Activated CD4-positive, alpha-beta T cell treated with anti-CD3 and anti-CD28 coated beads for 36 hours (primary cell): ENCODE data around the gene CDRT4. TPM values are rescaled to one million over a fixed set of nuclear protein-coding genes. Genes with fewer than 3 reads are reported as not detected.

Experiments used
- ATAC-seq: fragments of 200-7000 bp; cut with Tn5 transposase; one replicate; pipeline ENCODE4 v1.10.0; 2021; ENCODE audit warnings: mild to moderate bottlenecking, moderate library complexity
- CTCF ChIA-PET: fragments of 350-600 bp; sonication (Branson Sonifier 250); formaldehyde crosslinking; loops from one replicate; lab custom pipeline; 2021; ENCODE audit warnings: antibody characterized with exemption; lab: Charles Lee
- POLR2A ChIA-PET: fragments of 350-600 bp; sonication (Branson Sonifier 250); formaldehyde crosslinking; loops from one replicate; lab custom pipeline; 2021; ENCODE audit warnings: antibody characterized with exemption, inconsistent platforms; lab: Charles Lee
- DNase-seq: peaks from one replicate; pipeline ENCODE4 v3.0.0-alpha.2; 2020
- H3K27ac Mint-ChIP-seq: one replicate; pipeline ENCODE4 v1.8.0; 2021; ENCODE audit warnings: mixed read lengths
- H3K27me3 Mint-ChIP-seq: one replicate; pipeline ENCODE4 v1.8.0; 2021; ENCODE audit warnings: mixed read lengths
- H3K36me3 Mint-ChIP-seq: one replicate; pipeline ENCODE4 v1.8.0; 2021; ENCODE audit warnings: low read depth, mixed read lengths
- H3K4me1 Mint-ChIP-seq: one replicate; pipeline ENCODE4 v1.8.0; 2021; ENCODE audit warnings: mixed read lengths
- H3K4me3 Mint-ChIP-seq: one replicate; pipeline ENCODE4 v1.8.0; 2021; ENCODE audit warnings: mild to moderate bottlenecking, moderate library complexity, mixed read lengths
- H3K9me3 Mint-ChIP-seq: one replicate; pipeline ENCODE4 v1.8.0; 2021; ENCODE audit warnings: low read depth, mixed read lengths
- intact Hi-C, 2 experiments: fragments of 100-400 bp; cut with DNase I in 1 of 2; cut with micrococcal nuclease in 1 of 2; formaldehyde crosslinking; loops; one replicate each; pipeline versions ENCODE4 v1.14.2 to v1.15.1; 2022 to 2024; cut with DNase I, micrococcal nuclease
- total RNA-seq, 2 experiments: library from RNA; stranded (reverse); gene quantifications; one replicate each; pipeline ENCODE4 v1.2.3, GENCODE V29; 2021

CDRT4 gene
- total RNA-seq, 2 experiments from 2014 or later = 1.9 to 3.6 TPM

- ChIA-PET CTCF (interaction anchor here (0.6 kb wide), 1 partner anchor 23 kb away, joined by 3 read pairs; no protein-coding TSS in a partner anchor), POLR2A (no interaction called here)
- Mint-ChIP-seq H3K9me3 (no peaks in the 10 kb centered on the region), H3K27me3 (no peaks in the 10 kb centered on the region), H3K4me3 (no peak overlapping the region), H3K27ac (no peak overlapping the region), H3K4me1 (no peaks in the 10 kb centered on the region), H3K36me3 (no peaks in the 10 kb centered on the region)
- DNase-seq (no peak), ATAC-seq (no peak)
- intact Hi-C loops = no loop called here
Measured at GRCh38 chr17:15406081-15406480, 61.3 kb downstream of the CDRT4 start.

GRCh38 chr17:15405058-15405415 is 62.4 kb downstream of the CDRT4 start:
- Mint-ChIP-seq H3K9me3 (no peaks in the 10 kb centered on the region), H3K36me3 (no peaks in the 10 kb centered on the region), H3K4me1 (no peaks in the 10 kb centered on the region), H3K27ac (no peak overlapping the region), H3K27me3 (no peaks in the 10 kb centered on the region), H3K4me3 (no peak overlapping the region)
- no peak for ATAC-seq
- intact Hi-C loops = no loop called here
- no peak for DNase-seq
- ChIA-PET CTCF (no interaction called here), POLR2A (no interaction called here)

- CTCF ChIA-PET = no interaction called here
- no peaks in the 10 kb centered on the region for H3K4me1 Mint-ChIP-seq
- no peak for ATAC-seq
- H3K36me3 Mint-ChIP-seq = no peaks in the 10 kb centered on the region
- intact Hi-C loops = no loop called here
- DNase-seq = no peak
- H3K27me3 Mint-ChIP-seq = no peaks in the 10 kb centered on the region
- no peaks in the 10 kb centered on the region for H3K9me3 Mint-ChIP-seq
- POLR2A ChIA-PET = no interaction called here
- no peak overlapping the region for H3K4me3 Mint-ChIP-seq
- H3K27ac Mint-ChIP-seq = no peak overlapping the region
Measured at GRCh38 chr17:15404106-15405057, 63.0 kb downstream of the CDRT4 start.

GRCh38 chr17:15403276-15403939 is 64.0 kb downstream of the CDRT4 start:
- intact Hi-C loops = no loop called here
- DNase-seq (no peak), ATAC-seq (no peak)
- Mint-ChIP-seq H3K36me3 (no peaks in the 10 kb centered on the region), H3K4me3 (no peak overlapping the region), H3K27me3 (peaks cover under 1% of the 10 kb centered on the region), H3K27ac (no peak overlapping the region), H3K9me3 (no peaks in the 10 kb centered on the region), H3K4me1 (no peaks in the 10 kb centered on the region)
- ChIA-PET POLR2A (no interaction called here), CTCF (no interaction called here)

DNA sequence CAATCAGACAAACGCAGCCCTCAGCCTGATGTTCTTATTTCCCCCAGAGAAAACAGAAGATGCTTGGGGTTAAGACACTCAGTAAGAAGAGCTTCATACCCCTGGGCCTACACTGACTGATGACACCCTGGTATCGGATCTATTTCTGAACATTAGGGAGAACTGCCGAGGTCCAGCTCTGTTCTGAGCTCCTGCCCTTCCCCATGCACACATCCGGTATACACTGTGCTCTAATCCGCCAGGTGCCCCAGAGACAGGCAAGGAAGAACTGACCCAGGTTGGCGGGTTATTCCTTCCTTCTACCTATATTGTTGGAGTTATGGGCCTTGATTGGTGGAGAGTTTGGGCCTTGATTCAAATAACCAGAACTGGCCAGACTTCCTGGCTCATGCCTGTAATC is 68.0 kb downstream of the CDRT4 start:
- POLR2A ChIA-PET = no interaction called here

GRCh38 chr17:15398736-15399331 is 68.6 kb downstream of the CDRT4 start:
- DNase-seq (no peak), ATAC-seq (no peak)
- intact Hi-C loops = no loop called here
- Mint-ChIP-seq H3K27ac (no peak overlapping the region), H3K36me3 (no peaks in the 10 kb centered on the region), H3K4me1 (no peaks in the 10 kb centered on the region), H3K4me3 (no peak overlapping the region), H3K9me3 (no peaks in the 10 kb centered on the region), H3K27me3 (peaks cover 11% of the 10 kb centered on the region)
- POLR2A ChIA-PET = no interaction called here
- CTCF ChIA-PET = no interaction called here

More for the DNA sequence above, 68.0 kb downstream of the CDRT4 start:
- Mint-ChIP-seq H3K4me1 (no peaks in the 10 kb centered on the region), H3K4me3 (no peak overlapping the region), H3K27me3 (peaks cover 10% of the 10 kb centered on the region), H3K9me3 (no peaks in the 10 kb centered on the region), H3K27ac (no peak overlapping the region), H3K36me3 (no peaks in the 10 kb centered on the region)
- CTCF ChIA-PET = interaction anchor here (0.7 kb wide), 1 partner anchor 143 kb away, joined by 3 read pairs; no protein-coding TSS in a partner anchor
- intact Hi-C loops = no loop called here
- no peak for ATAC-seq
- no peak for DNase-seq

- intact Hi-C loops = no loop called here
- no peak overlapping the region for H3K4me3 Mint-ChIP-seq
- H3K9me3 Mint-ChIP-seq = no peaks in the 10 kb centered on the region
- no peak overlapping the region for H3K27ac Mint-ChIP-seq
- ChIA-PET POLR2A (no interaction called here), CTCF (no interaction called here)
- DNase-seq (no peak), ATAC-seq (no peak)
- H3K4me1 Mint-ChIP-seq = no peaks in the 10 kb centered on the region
- H3K36me3 Mint-ChIP-seq = no peaks in the 10 kb centered on the region
- peaks cover 11% of the 10 kb centered on the region for H3K27me3 Mint-ChIP-seq
Measured at GRCh38 chr17:15398291-15398690, 69.1 kb downstream of the CDRT4 start.

- POLR2A ChIA-PET = no interaction called here
- CTCF ChIA-PET = no interaction called here
- no peak for ATAC-seq
- H3K27me3 Mint-ChIP-seq = peaks cover 11% of the 10 kb centered on the region
- intact Hi-C loops = no loop called here
- no peaks in the 10 kb centered on the region for H3K36me3 Mint-ChIP-seq
- H3K4me1 Mint-ChIP-seq = no peaks in the 10 kb centered on the region
- H3K9me3 Mint-ChIP-seq = no peaks in the 10 kb centered on the region
- no peak overlapping the region for H3K4me3 Mint-ChIP-seq
- H3K27ac Mint-ChIP-seq = no peak overlapping the region
- no peak for DNase-seq
Measured at GRCh38 chr17:15397620-15398019, 69.8 kb downstream of the CDRT4 start.

GRCh38 chr17:15395091-15395490 is 72.3 kb downstream of the CDRT4 start:
- Mint-ChIP-seq H3K4me1 (no peaks in the 10 kb centered on the region), H3K27me3 (peaks cover 11% of the 10 kb centered on the region), H3K27ac (no peak overlapping the region), H3K36me3 (no peaks in the 10 kb centered on the region), H3K9me3 (no peaks in the 10 kb centered on the region), H3K4me3 (no peak overlapping the region)
- no peak for ATAC-seq
- POLR2A ChIA-PET = no interaction called here
- CTCF ChIA-PET = interaction anchor here (1.4 kb wide), 1 partner anchor 137 kb away, joined by 4 read pairs; no protein-coding TSS in a partner anchor
- DNase-seq = no peak
- intact Hi-C loops = no loop called here

GRCh38 chr17:15393414-15393813 is 74.0 kb downstream of the CDRT4 start:
- Mint-ChIP-seq H3K9me3 (no peaks in the 10 kb centered on the region), H3K4me3 (no peak overlapping the region), H3K4me1 (no peaks in the 10 kb centered on the region), H3K27me3 (peaks cover 13% of the 10 kb centered on the region), H3K27ac (no peak overlapping the region), H3K36me3 (no peaks in the 10 kb centered on the region)
- ChIA-PET CTCF (no interaction called here), POLR2A (no interaction called here)
- intact Hi-C loops = no loop called here
- no peak for ATAC-seq
- DNase-seq = no peak

- peaks cover 9% of the 10 kb centered on the region for H3K27me3 Mint-ChIP-seq
- no peak overlapping the region for H3K27ac Mint-ChIP-seq
- CTCF ChIA-PET = no interaction called here
- H3K9me3 Mint-ChIP-seq = no peaks in the 10 kb centered on the region
- intact Hi-C loops = no loop called here
- POLR2A ChIA-PET = no interaction called here
- H3K36me3 Mint-ChIP-seq = no peaks in the 10 kb centered on the region
- no peak overlapping the region for H3K4me3 Mint-ChIP-seq
- H3K4me1 Mint-ChIP-seq = no peaks in the 10 kb centered on the region
- ATAC-seq = no peak
- no peak for DNase-seq
Measured at GRCh38 chr17:15392326-15392741, 75.1 kb downstream of the CDRT4 start.
